Activated CD8-positive, alpha-beta memory T cell treated with anti-CD3 and anti-CD28 coated beads, Interleukin-2, amount 50 U/mL, for 4 hours (primary cell): ENCODE results near the gene HSBP1L1.

Experiments used
- DNase-seq: peaks from one replicate; pipeline ENCODE4 v3.0.0-alpha.2; 2020

Gene HSBP1L1

GRCh38 chr18:79930020-79930642 is 34.3 kb upstream of the HSBP1L1 start:
- DNase-seq = no peak

GRCh38 chr18:79931475-79931874 is 33.0 kb upstream of the HSBP1L1 start:
- no peak for DNase-seq

- DNase-seq = no peak
These were observed 31.5 kb upstream of the HSBP1L1 start for GRCh38 chr18:79932907-79933306.

- no peak for DNase-seq
These were observed 30.7 kb upstream of the HSBP1L1 start for GRCh38 chr18:79933765-79934164.

GRCh38 chr18:79934311-79935097 is 29.9 kb upstream of the HSBP1L1 start:
- DNase-seq = no peak

GRCh38 chr18:79935098-79935480 is 29.4 kb upstream of the HSBP1L1 start:
- no peak for DNase-seq

GRCh38 chr18:79935499-79935898 is 28.9 kb upstream of the HSBP1L1 start:
- DNase-seq = no peak

- no peak for DNase-seq
These were observed 28.5 kb upstream of the HSBP1L1 start for GRCh38 chr18:79935925-79936324.

GRCh38 chr18:79936641-79937040 is 27.8 kb upstream of the HSBP1L1 start:
- no peak for DNase-seq

- DNase-seq = no peak
These were observed 27.2 kb upstream of the HSBP1L1 start for GRCh38 chr18:79937103-79937860.

GRCh38 chr18:79938196-79938595 is 26.2 kb upstream of the HSBP1L1 start:
- no peak for DNase-seq

GRCh38 chr18:79939096-79939495 is 25.3 kb upstream of the HSBP1L1 start:
- no peak for DNase-seq

GRCh38 chr18:79940126-79940813 is 24.2 kb upstream of the HSBP1L1 start:
- DNase-seq = no peak

- no peak for DNase-seq
These were observed 23.5 kb upstream of the HSBP1L1 start for GRCh38 chr18:79940814-79941472.

- no peak for DNase-seq
These were observed 22.8 kb upstream of the HSBP1L1 start for GRCh38 chr18:79941473-79942119.

GRCh38 chr18:79942211-79942610 is 22.2 kb upstream of the HSBP1L1 start:
- no peak for DNase-seq

- DNase-seq = no peak
These were observed 21.4 kb upstream of the HSBP1L1 start for GRCh38 chr18:79942786-79943607.

GRCh38 chr18:79943608-79944125 is 20.8 kb upstream of the HSBP1L1 start:
- DNase-seq = no peak

- DNase-seq = no peak
These were observed 20.2 kb upstream of the HSBP1L1 start for GRCh38 chr18:79944126-79944731.

- no peak for DNase-seq
These were observed 19.7 kb upstream of the HSBP1L1 start for GRCh38 chr18:79944746-79945117.
